Karpas-422 (cell line): ENCODE data around the gene MEG3. TPM values are rescaled to one million over a fixed set of nuclear protein-coding genes. Genes with fewer than 3 reads are reported as not detected.

Source experiments
- DNase-seq: peaks from one replicate; pipeline ENCODE4 v3.0.0-alpha.2; 2015
- H2AFZ ChIP-seq: fragments of 200-600 bp; sonication (generic); 2 replicates; pipeline ENCODE4 v1.6.1; 2014; ENCODE audit warnings: antibody characterized with exemption, low read length, mixed read lengths
- H3K27ac ChIP-seq: fragments of 200-600 bp; sonication (generic); 2 replicates; pipeline ENCODE4 v1.5.1; 2014; ENCODE audit warnings: mild to moderate bottlenecking, low read length, moderate library complexity
- H3K27me3 ChIP-seq: fragments of 200-600 bp; sonication (generic); 2 replicates; pipeline ENCODE4 v1.6.1; 2014; ENCODE audit warnings: low read length, mixed read lengths
- H3K36me3 ChIP-seq: fragments of 200-600 bp; sonication (generic); 2 replicates; pipeline ENCODE4 v1.6.1; 2014; ENCODE audit warnings: low read length, mixed read lengths; ENCODE audit not compliant: insufficient read depth
- H3K4me1 ChIP-seq: fragments of 200-600 bp; sonication (generic); 2 replicates; pipeline ENCODE4 v1.6.1; 2014; ENCODE audit warnings: mild to moderate bottlenecking, low read length, mixed read lengths
- H3K4me2 ChIP-seq: fragments of 200-600 bp; sonication (generic); 2 replicates; pipeline ENCODE4 v1.6.1; 2014; ENCODE audit warnings: low read length, low read depth, mild to moderate bottlenecking; ENCODE audit not compliant: poor library complexity, severe bottlenecking
- H3K4me3 ChIP-seq: fragments of 200-600 bp; sonication (generic); 2 replicates; pipeline ENCODE4 v1.5.1; 2014; ENCODE audit warnings: mild to moderate bottlenecking, antibody characterized with exemption, low read length, mixed read lengths
- H3K79me2 ChIP-seq: fragments of 200-600 bp; sonication (generic); 2 replicates; pipeline ENCODE4 v1.6.1; 2014; ENCODE audit warnings: mild to moderate bottlenecking, low read length, mixed read lengths
- H3K9ac ChIP-seq: fragments of 200-600 bp; sonication (generic); 2 replicates; pipeline ENCODE4 v1.6.0; 2014; ENCODE audit warnings: low read length
- H3K9me2 ChIP-seq: fragments of 200-600 bp; sonication (generic), shearing (Covaris generic); replicated peaks from 2 replicates; pipeline ENCODE4 v1.6.0; 2014; ENCODE audit warnings: mild to moderate bottlenecking, low read length, moderate library complexity; ENCODE audit not compliant: insufficient read depth
- H3K9me3 ChIP-seq: fragments of 300-700, 200-600 bp; sonication (generic); 2 replicates; pipeline ENCODE4 v1.6.1; 2014; ENCODE audit warnings: low read length, mixed read lengths
- H4K20me1 ChIP-seq: fragments of 200-600 bp; sonication (generic); 2 replicates; pipeline ENCODE4 v1.6.1; 2014; ENCODE audit warnings: mild to moderate bottlenecking, antibody characterized with exemption, low read length, low read depth; ENCODE audit not compliant: insufficient read depth
- total RNA-seq: library from RNA; depleted of rRNA; stranded (reverse); fragments of >200 nt; shearing (Covaris generic); gene quantifications from 2 replicates; pipeline ENCODE4 v1.2.3, GENCODE V29; 2014; ENCODE audit warnings: low replicate concordance

MEG3 gene
- total RNA-seq, 1 experiment from 2014 or later: not detected

- H3K9me2 ChIP-seq: no peaks in the 10 kb centered on the region
- H3K36me3 ChIP-seq: no peaks in the 10 kb centered on the region
- H3K79me2 ChIP-seq: no peaks in the 10 kb centered on the region
- H3K9ac ChIP-seq: no peak overlapping the region
- no peak overlapping the region for H3K4me2 ChIP-seq
- no peak overlapping the region for H3K4me3 ChIP-seq
- no peaks in the 10 kb centered on the region for H3K27me3 ChIP-seq
- no peaks in the 10 kb centered on the region for H3K9me3 ChIP-seq
- H4K20me1 ChIP-seq: no peaks in the 10 kb centered on the region
- H2AFZ ChIP-seq: no peak overlapping the region
- H3K4me1 ChIP-seq: no peaks in the 10 kb centered on the region
- DNase-seq: no peak
- no peak overlapping the region for H3K27ac ChIP-seq
These were observed 15.3 kb downstream of the MEG3 start for GRCh38 chr14:100841066-100841760.

- Histone ChIP-seq H2AFZ (no peak overlapping the region), H3K9ac (no peak overlapping the region), H3K27ac (no peak overlapping the region), H4K20me1 (no peaks in the 10 kb centered on the region), H3K27me3 (no peaks in the 10 kb centered on the region), H3K36me3 (no peaks in the 10 kb centered on the region), H3K4me1 (no peaks in the 10 kb centered on the region), H3K9me2 (no peaks in the 10 kb centered on the region), H3K4me3 (no peak overlapping the region), H3K9me3 (no peaks in the 10 kb centered on the region), H3K79me2 (no peaks in the 10 kb centered on the region), H3K4me2 (no peak overlapping the region)
- no peak for DNase-seq
These were observed 16.0 kb downstream of the MEG3 start for GRCh38 chr14:100841761-100842403.

GRCh38 chr14:100842799-100843198 lies 16.9 kb downstream of the MEG3 start:
- Histone ChIP-seq H3K4me2 (no peak overlapping the region), H4K20me1 (no peaks in the 10 kb centered on the region), H3K9me3 (no peaks in the 10 kb centered on the region), H2AFZ (no peak overlapping the region), H3K27ac (no peak overlapping the region), H3K79me2 (no peaks in the 10 kb centered on the region), H3K4me3 (no peak overlapping the region), H3K27me3 (no peaks in the 10 kb centered on the region), H3K9ac (no peak overlapping the region), H3K9me2 (no peaks in the 10 kb centered on the region), H3K36me3 (no peaks in the 10 kb centered on the region), H3K4me1 (no peaks in the 10 kb centered on the region)
- DNase-seq: no peak

- DNase-seq: no peak
- Histone ChIP-seq H2AFZ (no peak overlapping the region), H3K36me3 (no peaks in the 10 kb centered on the region), H3K4me2 (no peak overlapping the region), H3K27ac (no peak overlapping the region), H3K4me3 (no peak overlapping the region), H3K79me2 (no peaks in the 10 kb centered on the region), H3K9me2 (no peaks in the 10 kb centered on the region), H3K27me3 (no peaks in the 10 kb centered on the region), H3K9me3 (no peaks in the 10 kb centered on the region), H4K20me1 (no peaks in the 10 kb centered on the region), H3K4me1 (no peaks in the 10 kb centered on the region), H3K9ac (no peak overlapping the region)
These were observed 18.1 kb downstream of the MEG3 start for GRCh38 chr14:100844082-100844408.

GRCh38 chr14:100844421-100844820 lies 18.5 kb downstream of the MEG3 start:
- Histone ChIP-seq H3K9me2 (no peaks in the 10 kb centered on the region), H3K4me2 (no peak overlapping the region), H2AFZ (no peak overlapping the region), H3K79me2 (no peaks in the 10 kb centered on the region), H3K27ac (no peak overlapping the region), H3K36me3 (no peaks in the 10 kb centered on the region), H3K27me3 (no peaks in the 10 kb centered on the region), H3K9ac (no peak overlapping the region), H3K4me3 (no peak overlapping the region), H3K4me1 (no peaks in the 10 kb centered on the region), H3K9me3 (no peaks in the 10 kb centered on the region), H4K20me1 (no peaks in the 10 kb centered on the region)
- DNase-seq: no peak

GRCh38 chr14:100844846-100845245 lies 18.9 kb downstream of the MEG3 start:
- no peak for DNase-seq
- H3K9ac ChIP-seq: no peak overlapping the region

GRCh38 chr14:100845341-100845740 lies 19.4 kb downstream of the MEG3 start:
- H3K4me3 ChIP-seq: no peak overlapping the region
- no peak overlapping the region for H3K4me2 ChIP-seq
- H3K36me3 ChIP-seq: no peaks in the 10 kb centered on the region
- H2AFZ ChIP-seq: no peak overlapping the region
- H3K4me1 ChIP-seq: no peaks in the 10 kb centered on the region
- H3K9me2 ChIP-seq: no peaks in the 10 kb centered on the region
- DNase-seq: no peak
- no peaks in the 10 kb centered on the region for H3K79me2 ChIP-seq
- H3K9ac ChIP-seq: no peak overlapping the region
- no peaks in the 10 kb centered on the region for H4K20me1 ChIP-seq
- no peaks in the 10 kb centered on the region for H3K9me3 ChIP-seq
- H3K27ac ChIP-seq: no peak overlapping the region
- no peaks in the 10 kb centered on the region for H3K27me3 ChIP-seq

More at GRCh38 chr14:100844846-100845245, 18.9 kb downstream of the MEG3 start:
- H3K4me3 ChIP-seq: no peak overlapping the region
- H3K27ac ChIP-seq: no peak overlapping the region
- H3K36me3 ChIP-seq: no peaks in the 10 kb centered on the region
- H3K79me2 ChIP-seq: no peaks in the 10 kb centered on the region
- no peak overlapping the region for H3K4me2 ChIP-seq
- H3K9me2 ChIP-seq: no peaks in the 10 kb centered on the region
- no peak overlapping the region for H2AFZ ChIP-seq
- no peaks in the 10 kb centered on the region for H4K20me1 ChIP-seq
- H3K27me3 ChIP-seq: no peaks in the 10 kb centered on the region
- no peaks in the 10 kb centered on the region for H3K9me3 ChIP-seq
- H3K4me1 ChIP-seq: no peaks in the 10 kb centered on the region

GRCh38 chr14:100846309-100846859 lies 20.5 kb downstream of the MEG3 start:
- Histone ChIP-seq H2AFZ (no peak overlapping the region), H3K4me3 (no peak overlapping the region), H3K4me2 (no peak overlapping the region)

More at GRCh38 chr14:100846309-100846859, 20.5 kb downstream of the MEG3 start:
- Histone ChIP-seq H3K9ac (no peak overlapping the region), H3K79me2 (no peaks in the 10 kb centered on the region), H3K9me2 (no peaks in the 10 kb centered on the region), H4K20me1 (no peaks in the 10 kb centered on the region), H3K4me1 (no peaks in the 10 kb centered on the region), H3K27me3 (no peaks in the 10 kb centered on the region), H3K27ac (no peak overlapping the region), H3K9me3 (no peaks in the 10 kb centered on the region), H3K36me3 (no peaks in the 10 kb centered on the region)
- DNase-seq: no peak
